DND-41 (cell line): ENCODE data around the gene TERB1.

Source experiments
- ATAC-seq: fragments of 200-7000 bp; cut with Tn5 transposase; 3 replicates; pipeline ENCODE4 v1.9.1; 2021; ENCODE audit warnings: low read depth; ENCODE audit not compliant: insufficient read depth
- DNase-seq: peaks from one replicate; pipeline ENCODE4 v3.0.0-alpha.2; 2020
- H2AFZ ChIP-seq: 2 replicates; pipeline ENCODE4 v1.6.0; 2012; ENCODE audit warnings: low read depth, low read length
- H3K27ac ChIP-seq: 2 replicates; pipeline ENCODE4 v1.5.1; 2012; ENCODE audit warnings: low read length, inconsistent platforms
- H3K27me3 ChIP-seq: fragments of 200-600 bp; sonication (generic); 2 replicates; pipeline ENCODE4 v1.6.0; 2012; ENCODE audit warnings: low read length, mild to moderate bottlenecking, inconsistent platforms; ENCODE audit not compliant: insufficient read depth, poor library complexity
- H3K36me3 ChIP-seq: 2 replicates; pipeline ENCODE4 v1.5.1; 2012; ENCODE audit warnings: low read length, inconsistent platforms; ENCODE audit not compliant: insufficient read depth
- H3K4me1 ChIP-seq: 2 replicates; pipeline ENCODE4 v1.5.1; 2012; ENCODE audit warnings: mild to moderate bottlenecking, low read length; ENCODE audit not compliant: insufficient read depth
- H3K4me2 ChIP-seq: 2 replicates; pipeline ENCODE4 v1.6.0; 2012; ENCODE audit warnings: mild to moderate bottlenecking, moderate library complexity, low read length, inconsistent platforms; ENCODE audit not compliant: insufficient read depth
- H3K4me3 ChIP-seq, 2 experiments: fragments of 200-600 bp in 1 of 2; shearing (Covaris generic) in 1 of 2; 2 replicates each; pipeline ENCODE4 v1.5.1; 2012 to 2016; ENCODE audit warnings: inconsistent platforms in 2 of 2, low read length in 2 of 2, mild to moderate bottlenecking in 2 of 2, low read depth in 1 of 2, moderate library complexity in 1 of 2
- H3K79me2 ChIP-seq: 2 replicates; pipeline ENCODE4 v1.6.0; 2012; ENCODE audit warnings: low read length, inconsistent platforms; ENCODE audit not compliant: insufficient read depth
- H3K9ac ChIP-seq: 2 replicates; pipeline ENCODE4 v1.6.0; 2012; ENCODE audit warnings: low read depth, mild to moderate bottlenecking, inconsistent platforms, low read length, moderate library complexity
- H3K9me3 ChIP-seq: 2 replicates; pipeline ENCODE4 v1.5.1; 2012; ENCODE audit warnings: low read length, moderate library complexity, mild to moderate bottlenecking, inconsistent platforms; ENCODE audit not compliant: insufficient read depth, severe bottlenecking
- H4K20me1 ChIP-seq: 2 replicates; pipeline ENCODE4 v1.6.0; 2012; ENCODE audit warnings: low read length; ENCODE audit not compliant: insufficient read depth
- EZH2 ChIP-seq: IDR thresholded peaks from 3 replicates; pipeline ENCODE4 v1.6.1; 2012; ENCODE audit warnings: borderline replicate concordance, low read depth, mild to moderate bottlenecking, moderate library complexity, low read length, inconsistent platforms; ENCODE audit not compliant: severe bottlenecking
- TF ChIP-seq, protein P1 (sequence below): IDR thresholded peaks from 2 replicates; pipeline ENCODE4 v1.5.1; 2012; ENCODE audit warnings: borderline replicate concordance, low read length, moderate library complexity, mild to moderate bottlenecking; ENCODE audit not compliant: poor library complexity, severe bottlenecking; ENCODE audit errors: extremely low read depth

Gene TERB1

DNA sequence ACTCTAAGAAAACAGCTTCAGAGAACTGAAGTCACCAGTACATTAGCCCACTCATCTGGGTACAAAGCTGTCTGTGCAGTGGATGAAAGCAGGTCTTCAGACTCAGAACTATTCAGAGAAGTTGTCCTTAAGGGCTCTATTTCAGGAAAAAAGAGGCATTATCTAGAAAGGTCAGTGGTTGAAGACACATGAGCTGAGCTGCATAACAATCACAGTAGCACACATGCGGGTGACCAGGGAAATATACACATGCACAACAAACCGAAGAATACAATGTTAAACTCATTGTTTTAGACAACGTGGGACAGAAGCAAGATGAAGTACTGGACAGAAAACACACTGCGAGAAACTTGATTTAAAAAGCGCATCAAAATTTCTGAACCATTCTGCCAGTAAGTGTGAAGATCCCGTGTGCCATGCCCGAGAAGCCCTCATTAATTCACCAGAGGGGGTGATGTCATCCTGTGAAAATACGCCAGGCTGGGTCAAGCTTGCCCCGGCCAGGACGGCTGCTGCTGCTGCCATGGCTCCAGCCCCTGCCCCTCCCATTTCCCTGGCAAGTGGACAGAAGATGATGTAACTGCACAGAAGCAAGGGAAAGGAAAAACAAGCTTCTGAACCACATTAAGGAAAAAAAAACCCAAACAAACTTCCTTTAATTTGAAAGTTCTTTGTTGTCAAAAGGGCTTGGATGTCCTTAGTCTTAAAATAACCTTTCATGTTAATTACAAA, 60.0 kb downstream of the TERB1 start:
- peaks cover 93% of the 10 kb centered on the region for H3K36me3 ChIP-seq
- no peak overlapping the region for H3K4me2 ChIP-seq
- H3K9me3 ChIP-seq: no peaks in the 10 kb centered on the region
- no peak for DNase-seq
- no peak overlapping the region for H3K4me3 ChIP-seq
- no peak for ATAC-seq
- peaks cover 27% of the 10 kb centered on the region for H4K20me1 ChIP-seq
- no peak overlapping the region for H3K9ac ChIP-seq
- H3K79me2 ChIP-seq: peaks cover 77% of the 10 kb centered on the region
- no peaks in the 10 kb centered on the region for H3K4me1 ChIP-seq
- no peak overlapping the region for H2AFZ ChIP-seq
- TF ChIP-seq EZH2: no peak
- TF ChIP-seq, protein P1, sequence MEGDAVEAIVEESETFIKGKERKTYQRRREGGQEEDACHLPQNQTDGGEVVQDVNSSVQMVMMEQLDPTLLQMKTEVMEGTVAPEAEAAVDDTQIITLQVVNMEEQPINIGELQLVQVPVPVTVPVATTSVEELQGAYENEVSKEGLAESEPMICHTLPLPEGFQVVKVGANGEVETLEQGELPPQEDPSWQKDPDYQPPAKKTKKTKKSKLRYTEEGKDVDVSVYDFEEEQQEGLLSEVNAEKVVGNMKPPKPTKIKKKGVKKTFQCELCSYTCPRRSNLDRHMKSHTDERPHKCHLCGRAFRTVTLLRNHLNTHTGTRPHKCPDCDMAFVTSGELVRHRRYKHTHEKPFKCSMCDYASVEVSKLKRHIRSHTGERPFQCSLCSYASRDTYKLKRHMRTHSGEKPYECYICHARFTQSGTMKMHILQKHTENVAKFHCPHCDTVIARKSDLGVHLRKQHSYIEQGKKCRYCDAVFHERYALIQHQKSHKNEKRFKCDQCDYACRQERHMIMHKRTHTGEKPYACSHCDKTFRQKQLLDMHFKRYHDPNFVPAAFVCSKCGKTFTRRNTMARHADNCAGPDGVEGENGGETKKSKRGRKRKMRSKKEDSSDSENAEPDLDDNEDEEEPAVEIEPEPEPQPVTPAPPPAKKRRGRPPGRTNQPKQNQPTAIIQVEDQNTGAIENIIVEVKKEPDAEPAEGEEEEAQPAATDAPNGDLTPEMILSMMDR: no peak
- no peaks in the 10 kb centered on the region for H3K27me3 ChIP-seq
- no peak overlapping the region for H3K27ac ChIP-seq

DNA sequence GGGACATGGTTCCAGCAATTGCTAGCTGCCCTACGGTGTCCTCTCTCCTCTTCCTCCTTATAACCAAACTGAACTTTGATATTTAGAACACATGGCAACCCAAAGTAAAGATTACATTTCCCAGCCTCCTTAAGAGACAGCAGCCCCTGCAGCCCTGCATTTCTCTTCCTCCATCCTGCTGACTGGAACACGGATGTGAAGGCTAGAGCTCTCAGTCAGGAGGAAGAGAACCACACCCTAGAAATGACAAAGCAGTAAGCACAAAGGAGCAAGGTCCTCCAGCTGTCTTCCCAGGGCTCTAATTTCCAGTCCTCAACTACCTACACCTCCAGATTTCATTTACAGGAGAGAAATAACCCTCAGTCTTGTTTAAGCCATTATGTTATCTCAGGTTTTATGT, 60.9 kb downstream of the TERB1 start:
- Histone ChIP-seq H2AFZ (no peak overlapping the region), H3K9ac (no peak overlapping the region), H3K4me3 (no peak overlapping the region), H3K79me2 (peaks cover 70% of the 10 kb centered on the region), H3K4me2 (no peak overlapping the region), H4K20me1 (peaks cover 23% of the 10 kb centered on the region), H3K4me1 (no peaks in the 10 kb centered on the region), H3K9me3 (no peaks in the 10 kb centered on the region), H3K27ac (no peak overlapping the region), H3K36me3 (peaks cover 96% of the 10 kb centered on the region), H3K27me3 (no peaks in the 10 kb centered on the region)
- DNase-seq (no peak), ATAC-seq (no peak)
- TF ChIP-seq EZH2: no peak
- TF ChIP-seq, protein P1: no peak

DNA sequence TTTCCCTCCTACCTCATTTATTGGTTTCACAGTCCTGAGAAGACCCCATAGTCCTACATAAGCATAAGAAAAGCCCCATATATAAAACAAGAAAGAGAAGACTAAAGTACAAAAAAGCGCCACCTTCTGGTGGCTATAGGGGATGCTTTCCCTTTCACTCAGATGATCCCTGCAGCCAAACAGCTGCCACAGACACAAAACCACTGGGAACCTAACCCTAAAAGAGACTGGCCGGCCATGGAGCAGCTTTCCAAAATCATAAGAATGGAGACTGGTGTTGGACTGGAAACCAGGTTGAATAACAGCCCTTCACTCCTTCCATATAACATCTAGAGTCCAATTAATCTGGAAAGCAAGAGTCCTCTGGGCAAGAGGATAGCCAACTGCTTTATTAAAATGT, 61.4 kb downstream of the TERB1 start:
- no peak overlapping the region for H3K27ac ChIP-seq
- H3K4me2 ChIP-seq: no peak overlapping the region

More for the DNA sequence above, 61.4 kb downstream of the TERB1 start:
- no peaks in the 10 kb centered on the region for H3K27me3 ChIP-seq
- peaks cover 66% of the 10 kb centered on the region for H3K79me2 ChIP-seq
- H3K4me3 ChIP-seq: no peak overlapping the region
- DNase-seq (peak; percentile 48), ATAC-seq (peak; percentile 82)
- peaks cover 23% of the 10 kb centered on the region for H4K20me1 ChIP-seq
- TF ChIP-seq, protein P1: peak; percentile 73
- no peak for TF ChIP-seq EZH2
- H3K9me3 ChIP-seq: no peaks in the 10 kb centered on the region
- no peak overlapping the region for H3K9ac ChIP-seq
- H2AFZ ChIP-seq: no peak overlapping the region
- peaks cover 95% of the 10 kb centered on the region for H3K36me3 ChIP-seq
- H3K4me1 ChIP-seq: no peaks in the 10 kb centered on the region
